Measurements from ENCODE around the gene MORN1.

- TF ChIP-seq POLR2A (IDR thresholded peaks at IDR 0.05) (no peak), CTCF (IDR thresholded peaks at IDR 0.05 in 8 of 11, conservative IDR thresholded peaks at IDR 0.05 in 3 of 11) (no peak), POLR2AphosphoS5 (IDR thresholded peaks at IDR 0.05) (no peak)
Measured at GRCh38 chr1:2374252-2375155, 16.9 kb downstream of the MORN1 start.
